Activated T-helper 2 cell treated with anti-CD3 and anti-CD28 coated beads, Interferon-gamma antibody, Interleukin-2, Interleukin-4, amounts not matched to agents 10 μg/mL and 5 μg/mL and 100 μg/mL, durations not matched to agents 14 hours and 24 hours and 36 hours (primary cell): ENCODE data around the gene UBE2E2. TPM values are rescaled to one million over a fixed set of nuclear protein-coding genes. Genes with fewer than 3 reads are reported as not detected.

ENCODE experiments used
- DNase-seq: peaks from one replicate; pipeline ENCODE4 v3.0.0; 2021; ENCODE audit warnings: low spot score
- H3K27ac Mint-ChIP-seq: one replicate; pipeline ENCODE4 v1.8.0; 2021; ENCODE audit warnings: mixed read lengths
- H3K27me3 Mint-ChIP-seq: one replicate; pipeline ENCODE4 v1.8.0; 2021; ENCODE audit warnings: low read depth, mixed read lengths
- H3K36me3 Mint-ChIP-seq: one replicate; pipeline ENCODE4 v1.8.0; 2021; ENCODE audit warnings: low read depth, mixed read lengths
- H3K4me1 Mint-ChIP-seq: one replicate; pipeline ENCODE4 v1.8.0; 2021; ENCODE audit warnings: low read depth, mixed read lengths
- H3K4me3 Mint-ChIP-seq: one replicate; pipeline ENCODE4 v1.8.0; 2021; ENCODE audit warnings: low read depth, mild to moderate bottlenecking, moderate library complexity, mixed read lengths
- H3K9me3 Mint-ChIP-seq: one replicate; pipeline ENCODE4 v1.8.0; 2021; ENCODE audit warnings: mixed read lengths
- intact Hi-C: fragments of 100-400 bp; cut with micrococcal nuclease; formaldehyde crosslinking; loops from one replicate; pipeline ENCODE4 v1.15.1; 2023
- total RNA-seq: library from RNA; stranded (reverse); gene quantifications from 2 replicates; pipeline ENCODE4 v1.2.3, GENCODE V29; 2022

Gene UBE2E2
- total RNA-seq, 1 donor from 2014 or later, result 7.5 TPM

DNA sequence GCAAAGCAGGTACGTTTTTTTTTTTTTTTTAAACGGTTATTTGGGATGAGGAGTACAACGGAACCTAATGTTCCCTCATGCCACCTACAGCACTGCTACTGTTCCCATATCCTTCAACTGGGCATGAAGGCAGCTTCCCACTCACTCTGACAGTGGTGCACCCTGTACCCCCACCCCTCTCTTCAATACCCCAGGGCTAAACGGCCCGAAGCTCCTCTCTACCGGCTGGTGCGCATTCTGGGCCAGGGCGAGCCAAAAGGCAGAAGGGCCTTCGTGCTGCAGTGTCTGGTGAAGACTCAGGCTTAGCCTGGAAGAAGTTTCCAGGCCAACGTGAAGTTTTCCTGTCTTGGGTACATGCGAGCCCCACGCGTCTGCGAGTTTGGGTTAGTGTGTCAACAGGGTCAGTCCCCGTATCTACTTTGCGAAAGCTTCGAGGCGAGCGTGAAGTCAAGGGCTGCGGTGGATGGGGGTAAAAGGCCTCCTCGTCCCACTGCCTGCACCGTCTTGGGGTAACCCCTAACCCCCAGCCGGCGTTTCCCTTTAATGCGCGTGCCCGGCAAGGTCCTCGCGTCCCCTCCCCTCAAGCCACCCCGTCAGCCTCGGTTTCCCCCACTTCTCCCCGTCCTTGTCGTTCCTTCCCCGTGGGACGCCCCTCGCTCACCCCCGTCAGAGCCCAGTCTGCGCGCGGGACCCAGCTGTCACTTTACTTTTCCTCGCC, 765 bp upstream of the UBE2E2 start:
- H3K27ac Mint-ChIP-seq, result no peak overlapping the region
- H3K4me1 Mint-ChIP-seq, result peaks cover 21% of the 10 kb centered on the region
- intact Hi-C loops, result loop anchor here (5.0 to 10.0 kb wide), 3 partner anchors 232 to 745 kb away; partner anchors contain the start of genes NR1D2 and UBE2E1
- H3K27me3 Mint-ChIP-seq, result peaks cover 43% of the 10 kb centered on the region
- H3K36me3 Mint-ChIP-seq, result no peaks in the 10 kb centered on the region
- peak overlapping the region; percentile 73 for H3K4me3 Mint-ChIP-seq
- H3K9me3 Mint-ChIP-seq, result no peaks in the 10 kb centered on the region
- DNase-seq, result no peak

- H3K4me3 Mint-ChIP-seq, result peak overlapping the region; percentile 93
- DNase-seq, result no peak
- no peaks in the 10 kb centered on the region for H3K36me3 Mint-ChIP-seq
- no peaks in the 10 kb centered on the region for H3K9me3 Mint-ChIP-seq
- H3K27ac Mint-ChIP-seq, result peak overlapping the region; percentile 76
- peaks cover 41% of the 10 kb centered on the region for H3K27me3 Mint-ChIP-seq
- intact Hi-C loops, result loop anchor here (5.0 to 10.0 kb wide), 3 partner anchors 231 to 743 kb away; partner anchors contain the start of genes NR1D2 and UBE2E1
- H3K4me1 Mint-ChIP-seq, result peaks cover 21% of the 10 kb centered on the region
These were observed 692 bp downstream of the UBE2E2 start for GRCh38 chr3:23203708-23204330.

- Mint-ChIP-seq H3K27ac (no peak overlapping the region), H3K9me3 (no peaks in the 10 kb centered on the region), H3K36me3 (no peaks in the 10 kb centered on the region), H3K4me3 (no peak overlapping the region), H3K27me3 (peaks cover 28% of the 10 kb centered on the region), H3K4me1 (peaks cover 19% of the 10 kb centered on the region)
- intact Hi-C loops, result loop anchor here (10.0 kb wide), 2 partner anchors 228 to 598 kb away; partner anchors contain the start of gene UBE2E1
- DNase-seq, result no peak
These were observed 3.2 kb downstream of the UBE2E2 start for GRCh38 chr3:23206366-23206765.

GRCh38 chr3:23209103-23209502, 6.0 kb downstream of the UBE2E2 start:
- H3K36me3 Mint-ChIP-seq, result no peaks in the 10 kb centered on the region
- H3K4me1 Mint-ChIP-seq, result peaks cover 8% of the 10 kb centered on the region
- intact Hi-C loops, result loop anchor here (10.0 kb wide), 2 partner anchors 226 to 596 kb away; partner anchors contain the start of gene UBE2E1
- no peak overlapping the region for H3K27ac Mint-ChIP-seq
- H3K27me3 Mint-ChIP-seq, result peaks cover 13% of the 10 kb centered on the region
- no peak overlapping the region for H3K4me3 Mint-ChIP-seq
- no peak for DNase-seq
- H3K9me3 Mint-ChIP-seq, result no peaks in the 10 kb centered on the region

DNA sequence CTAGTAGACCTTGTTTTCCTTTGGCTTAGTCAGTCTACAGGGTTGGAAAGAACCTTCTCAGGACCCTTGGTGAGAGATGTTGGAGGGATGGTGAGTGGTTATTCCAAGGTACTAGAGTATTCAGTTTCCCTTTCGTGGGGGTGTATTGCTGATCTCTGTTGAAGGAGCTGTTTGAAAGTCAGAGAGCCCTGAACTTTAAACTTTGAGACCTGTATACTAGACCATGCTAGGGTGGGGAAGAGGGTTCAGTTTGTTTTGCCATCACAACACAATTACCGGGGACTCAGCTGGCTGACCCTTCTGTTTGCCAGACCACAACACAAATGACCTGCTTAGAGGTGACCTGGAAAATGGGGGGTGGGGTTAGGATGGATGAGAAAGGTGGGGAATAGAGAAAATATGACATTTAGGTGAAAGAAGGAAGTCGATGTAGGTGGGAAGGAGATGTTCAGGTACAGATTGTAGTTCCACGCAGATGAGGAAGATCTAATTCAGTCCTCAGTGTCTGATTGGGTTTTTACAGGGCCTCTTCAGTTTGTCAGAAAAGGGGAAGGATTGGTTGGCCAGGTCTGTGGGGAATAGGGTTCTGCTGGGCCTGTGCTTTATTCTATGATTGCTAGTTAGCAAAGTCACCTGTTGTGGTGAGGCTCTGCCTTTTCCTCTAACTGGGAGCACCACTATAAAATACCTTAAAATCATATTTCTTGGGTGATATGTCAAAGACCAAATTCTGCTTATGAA, 6.8 kb downstream of the UBE2E2 start:
- no peak overlapping the region for H3K4me3 Mint-ChIP-seq
- intact Hi-C loops, result loop anchor here (10.0 kb wide), 2 partner anchors 225 to 595 kb away; partner anchors contain the start of gene UBE2E1

DNA sequence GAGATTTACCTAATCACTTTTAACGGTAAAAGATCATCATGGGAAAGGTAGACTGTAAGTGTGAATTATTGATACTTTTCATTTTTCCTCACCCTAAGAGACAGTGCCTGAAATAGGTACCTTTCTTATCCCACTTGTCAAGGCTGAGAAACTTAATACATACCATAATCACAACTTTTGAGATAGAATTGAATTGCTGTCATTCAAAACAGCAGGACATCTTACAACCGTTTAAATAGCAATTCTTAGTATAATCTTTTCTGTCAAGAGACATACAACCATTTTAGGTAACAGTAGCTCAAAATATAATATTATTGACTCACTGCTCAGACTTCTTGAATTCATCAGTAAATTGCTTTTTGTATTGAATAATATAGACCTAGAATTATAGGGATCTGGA, 10.7 kb downstream of the UBE2E2 start:
- H3K9me3 Mint-ChIP-seq, result no peaks in the 10 kb centered on the region
- DNase-seq, result no peak
- intact Hi-C loops, result no loop called here
- H3K27me3 Mint-ChIP-seq, result no peaks in the 10 kb centered on the region
- H3K4me1 Mint-ChIP-seq, result no peaks in the 10 kb centered on the region
- no peak overlapping the region for H3K27ac Mint-ChIP-seq
- H3K4me3 Mint-ChIP-seq, result no peak overlapping the region
- H3K36me3 Mint-ChIP-seq, result no peaks in the 10 kb centered on the region

More for the DNA sequence above, 6.8 kb downstream of the UBE2E2 start:
- peaks cover 6% of the 10 kb centered on the region for H3K4me1 Mint-ChIP-seq
- no peak for DNase-seq
- H3K27ac Mint-ChIP-seq, result no peak overlapping the region
- no peaks in the 10 kb centered on the region for H3K36me3 Mint-ChIP-seq
- H3K27me3 Mint-ChIP-seq, result peaks cover 6% of the 10 kb centered on the region
- no peaks in the 10 kb centered on the region for H3K9me3 Mint-ChIP-seq

DNA sequence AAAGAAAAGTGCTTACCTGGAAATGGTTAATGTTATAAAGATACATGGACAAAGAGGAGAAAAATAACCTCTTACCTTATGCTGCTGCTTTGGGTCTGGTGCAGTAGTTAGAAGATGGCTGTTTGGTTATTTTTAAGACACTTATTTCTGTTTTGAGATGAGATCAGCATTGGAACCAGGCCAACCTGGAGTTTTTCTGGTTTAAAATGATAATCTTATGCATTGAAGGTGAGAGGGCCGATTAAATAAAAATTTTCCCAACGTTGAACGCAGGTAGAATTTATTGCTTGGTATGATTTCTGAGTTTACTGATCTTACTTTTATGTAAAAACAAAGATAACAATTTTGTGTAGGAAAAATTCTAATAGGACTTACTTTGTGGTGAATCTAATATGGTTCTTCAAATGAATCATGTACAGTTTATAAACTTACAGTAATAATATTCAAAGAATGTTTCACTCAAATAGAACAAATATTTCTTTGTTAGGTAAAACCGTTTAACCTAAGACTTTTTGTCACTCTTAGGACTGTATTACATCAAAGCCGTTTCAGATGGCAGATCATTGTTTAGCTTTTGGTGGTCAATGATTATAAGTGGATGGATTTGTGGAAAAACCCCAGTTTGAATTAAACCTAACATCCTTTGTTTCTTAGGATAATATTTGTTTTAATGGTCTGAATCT, 14.9 kb downstream of the UBE2E2 start:
- H3K4me1 Mint-ChIP-seq, result peaks cover 10% of the 10 kb centered on the region
- no peak for DNase-seq
- intact Hi-C loops, result no loop called here
- H3K27me3 Mint-ChIP-seq, result no peaks in the 10 kb centered on the region
- no peak overlapping the region for H3K27ac Mint-ChIP-seq
- no peak overlapping the region for H3K4me3 Mint-ChIP-seq
- H3K36me3 Mint-ChIP-seq, result no peaks in the 10 kb centered on the region
- H3K9me3 Mint-ChIP-seq, result no peaks in the 10 kb centered on the region

DNA sequence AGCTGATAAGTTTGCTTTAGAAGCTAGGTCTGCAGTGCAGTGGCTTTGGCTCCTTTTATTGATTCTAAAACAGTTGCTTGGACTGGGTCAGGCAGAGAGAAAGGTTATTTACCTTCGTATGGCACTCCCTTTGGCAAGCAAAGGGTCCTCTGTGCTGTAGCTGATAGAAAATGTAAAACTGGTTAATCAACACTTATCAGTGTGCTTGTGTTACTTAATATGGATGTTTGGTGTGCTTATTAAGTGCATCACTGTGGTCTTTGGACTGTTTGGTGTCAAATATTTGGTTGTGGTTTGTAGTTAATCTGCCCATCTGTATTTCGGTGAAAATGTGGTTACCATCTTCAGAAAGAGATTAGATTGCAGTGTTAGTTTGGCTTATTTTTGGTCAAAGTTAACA, 16.0 kb downstream of the UBE2E2 start:
- intact Hi-C loops, result no loop called here
- Mint-ChIP-seq H3K4me1 (peaks cover 10% of the 10 kb centered on the region), H3K27ac (no peak overlapping the region), H3K36me3 (no peaks in the 10 kb centered on the region), H3K27me3 (no peaks in the 10 kb centered on the region), H3K4me3 (no peak overlapping the region), H3K9me3 (peaks cover 3% of the 10 kb centered on the region)
- no peak for DNase-seq

- Mint-ChIP-seq H3K4me3 (no peak overlapping the region), H3K27ac (no peak overlapping the region), H3K27me3 (no peaks in the 10 kb centered on the region), H3K9me3 (peaks cover 3% of the 10 kb centered on the region), H3K36me3 (no peaks in the 10 kb centered on the region), H3K4me1 (peaks cover 10% of the 10 kb centered on the region)
- DNase-seq, result no peak
- intact Hi-C loops, result no loop called here
These were observed 16.4 kb downstream of the UBE2E2 start for GRCh38 chr3:23219552-23219951.

DNA sequence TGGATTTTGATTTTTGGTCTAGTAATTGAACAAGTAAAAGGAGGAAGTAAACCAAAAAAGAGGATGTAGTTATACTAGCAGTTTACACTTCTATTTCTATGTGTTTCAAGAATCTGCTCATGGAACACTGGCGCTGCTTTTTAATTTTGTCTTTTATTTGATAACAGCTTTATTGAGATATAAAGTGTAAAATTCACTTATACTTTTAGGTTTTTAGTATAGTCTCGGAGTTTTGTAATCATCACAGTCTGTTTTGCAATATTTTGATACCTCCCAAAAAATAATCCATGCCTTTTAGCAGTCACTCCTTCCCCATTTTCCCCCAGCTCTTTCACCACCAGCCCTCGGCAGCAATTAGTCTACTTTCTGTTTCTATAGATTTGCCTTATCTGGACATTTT, 18.0 kb downstream of the UBE2E2 start:
- H3K27ac Mint-ChIP-seq, result no peak overlapping the region
- intact Hi-C loops, result no loop called here
- H3K27me3 Mint-ChIP-seq, result no peaks in the 10 kb centered on the region
- H3K4me1 Mint-ChIP-seq, result peaks cover 10% of the 10 kb centered on the region
- DNase-seq, result no peak
- H3K9me3 Mint-ChIP-seq, result peaks cover 3% of the 10 kb centered on the region
- H3K36me3 Mint-ChIP-seq, result no peaks in the 10 kb centered on the region
- no peak overlapping the region for H3K4me3 Mint-ChIP-seq

GRCh38 chr3:23232016-23232415, 28.9 kb downstream of the UBE2E2 start:
- Mint-ChIP-seq H3K27ac (no peak overlapping the region), H3K27me3 (no peaks in the 10 kb centered on the region), H3K4me3 (no peak overlapping the region), H3K4me1 (no peaks in the 10 kb centered on the region), H3K9me3 (no peaks in the 10 kb centered on the region), H3K36me3 (no peaks in the 10 kb centered on the region)
- DNase-seq, result no peak
- intact Hi-C loops, result no loop called here

DNA sequence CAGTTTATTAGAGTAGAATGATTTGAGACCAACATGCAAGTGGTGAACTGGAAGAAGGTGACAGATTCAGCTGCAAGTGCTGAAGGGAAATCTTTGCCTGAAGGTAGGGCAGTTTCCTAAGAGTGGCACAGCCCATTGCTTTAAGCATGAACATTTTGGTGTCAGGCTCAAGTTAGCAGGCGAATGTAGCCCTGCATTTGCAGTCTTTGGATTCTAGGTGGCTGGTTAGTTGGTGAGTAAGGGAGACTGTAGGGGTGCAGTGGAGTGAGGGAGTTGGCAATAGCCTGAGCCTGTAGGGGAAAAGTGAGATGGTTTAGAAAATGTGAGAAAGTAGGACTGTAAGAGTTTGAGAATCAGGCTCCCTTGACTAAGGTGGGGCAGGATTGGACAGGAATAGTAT, 29.7 kb downstream of the UBE2E2 start:
- Mint-ChIP-seq H3K27me3 (no peaks in the 10 kb centered on the region), H3K9me3 (no peaks in the 10 kb centered on the region), H3K36me3 (no peaks in the 10 kb centered on the region), H3K27ac (no peak overlapping the region), H3K4me1 (no peaks in the 10 kb centered on the region), H3K4me3 (no peak overlapping the region)
- intact Hi-C loops, result no loop called here
- no peak for DNase-seq
